Measurements from ENCODE around the gene FERMT3. TPM values are rescaled to one million over a fixed set of nuclear protein-coding genes. Genes with fewer than 3 reads are reported as not detected.

FERMT3 gene
- total RNA-seq, 1 donor from 2014 or later = 0.53 TPM

GRCh38 chr11:64196626-64197025 is 9.9 kb upstream of the FERMT3 start:
- H3K4me3 ChIP-seq (ENCODE audit: low read depth, low read length) = no peak overlapping the region
- H3K36me3 ChIP-seq (ENCODE audit: control insufficient read depth, insufficient read depth, low read length) = peaks cover 50% of the 10 kb centered on the region
- FAIRE-seq (peak; percentile 32), DNase-seq (ENCODE audit: low read depth) (no peak)
- TF ChIP-seq CTCF (IDR thresholded peaks at IDR 0.05; ENCODE audit: insufficient read depth, low read length, severe bottlenecking) = no peak
- no peaks in the 10 kb centered on the region for H3K27me3 ChIP-seq (ENCODE audit: control insufficient read depth, insufficient read depth, low read length)

DNA sequence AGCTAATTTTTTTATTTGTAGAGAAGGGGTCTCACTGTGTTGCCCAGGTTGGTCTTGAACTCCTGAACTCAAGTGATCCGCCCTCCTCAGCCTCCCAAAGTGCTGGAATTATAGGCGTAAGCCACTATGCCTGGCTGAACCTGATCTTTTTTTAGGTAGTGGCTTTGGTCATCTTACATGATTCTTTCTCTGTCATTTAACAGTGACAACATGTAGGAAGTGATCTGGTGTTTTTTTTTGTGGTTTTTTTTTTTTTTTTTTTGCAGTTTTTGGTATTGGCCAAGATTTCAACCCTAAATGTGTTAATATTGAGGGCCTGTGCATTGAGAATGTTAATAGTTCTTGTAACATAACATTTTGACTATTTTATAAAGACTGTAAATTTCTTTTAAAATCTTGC is 8.0 kb upstream of the FERMT3 start:
- TF ChIP-seq CTCF (IDR thresholded peaks at IDR 0.05; ENCODE audit: insufficient read depth, low read length, severe bottlenecking) = no peak
- Histone ChIP-seq H3K27me3 (ENCODE audit: control insufficient read depth, insufficient read depth, low read length) (no peaks in the 10 kb centered on the region), H3K36me3 (ENCODE audit: control insufficient read depth, insufficient read depth, low read length) (peaks cover 54% of the 10 kb centered on the region), H3K4me3 (ENCODE audit: low read depth, low read length) (no peak overlapping the region)
- DNase-seq (ENCODE audit: low read depth) (no peak), FAIRE-seq (no peak)

DNA sequence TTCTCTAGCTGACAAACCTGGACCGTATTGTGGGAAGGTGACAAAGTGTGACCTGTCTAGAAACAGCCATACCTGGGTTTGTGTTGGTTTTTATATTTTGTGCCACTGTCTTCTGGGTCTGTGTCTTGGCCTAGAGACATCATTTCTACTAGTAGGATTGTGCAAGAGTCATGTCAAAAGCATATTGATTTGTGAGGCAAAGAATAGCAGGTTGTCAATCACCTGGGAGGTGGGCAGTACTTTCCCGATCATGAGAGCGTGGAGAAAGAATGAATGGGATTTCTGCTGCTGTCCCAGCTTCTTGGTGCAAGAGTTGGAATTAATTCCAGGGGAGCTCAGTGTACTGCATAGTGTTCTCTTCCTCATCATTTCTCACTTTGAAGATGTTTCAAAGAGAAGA is 5.0 kb upstream of the FERMT3 start:
- no peak for FAIRE-seq
- H3K4me3 ChIP-seq (ENCODE audit: low read depth, low read length) = no peak overlapping the region
- no peak for DNase-seq (ENCODE audit: low read depth)
- no peak for TF ChIP-seq CTCF (IDR thresholded peaks at IDR 0.05; ENCODE audit: insufficient read depth, low read length, severe bottlenecking)
- no peaks in the 10 kb centered on the region for H3K27me3 ChIP-seq (ENCODE audit: control insufficient read depth, insufficient read depth, low read length)
- peaks cover 46% of the 10 kb centered on the region for H3K36me3 ChIP-seq (ENCODE audit: control insufficient read depth, insufficient read depth, low read length)

GRCh38 chr11:64202992-64203391 is 3.5 kb upstream of the FERMT3 start:
- FAIRE-seq (no peak), DNase-seq (ENCODE audit: low read depth) (no peak)
- Histone ChIP-seq H3K27me3 (ENCODE audit: control insufficient read depth, insufficient read depth, low read length) (no peaks in the 10 kb centered on the region), H3K36me3 (ENCODE audit: control insufficient read depth, insufficient read depth, low read length) (peaks cover 43% of the 10 kb centered on the region), H3K4me3 (ENCODE audit: low read depth, low read length) (no peak overlapping the region)
- TF ChIP-seq CTCF (IDR thresholded peaks at IDR 0.05; ENCODE audit: insufficient read depth, low read length, severe bottlenecking) = no peak

DNA sequence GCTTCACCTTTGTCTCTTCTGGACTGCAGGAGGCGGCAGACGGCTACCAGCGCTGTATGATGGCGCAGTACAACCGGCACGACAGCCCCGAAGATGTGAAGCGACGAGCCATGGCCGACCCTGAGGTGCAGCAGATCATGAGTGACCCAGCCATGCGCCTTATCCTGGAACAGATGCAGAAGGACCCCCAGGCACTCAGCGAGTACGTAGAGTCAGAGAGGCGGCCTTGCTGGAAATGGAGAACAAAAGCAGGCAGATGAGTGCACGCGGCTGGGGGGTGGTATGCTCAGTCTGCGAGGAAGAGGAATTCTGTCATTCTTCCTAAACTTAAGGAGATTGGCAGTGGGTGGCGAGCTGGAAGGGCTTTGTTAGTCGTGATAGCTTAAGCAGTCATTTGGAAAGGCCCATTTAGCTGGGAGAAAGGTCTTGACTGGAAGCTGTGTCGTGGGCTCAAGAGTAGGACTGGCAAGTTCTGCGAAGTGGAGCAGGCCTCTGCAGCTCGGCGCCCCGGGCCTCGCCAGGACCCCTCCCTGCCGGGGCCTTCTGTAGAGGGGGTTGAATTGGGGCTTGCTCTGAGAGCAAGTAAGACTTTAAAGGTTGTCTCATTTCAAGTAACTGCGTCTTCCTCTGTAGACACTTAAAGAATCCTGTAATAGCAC is 3.0 kb upstream of the FERMT3 start:
- DNase-seq (ENCODE audit: low read depth) (no peak), FAIRE-seq (no peak)
- H3K4me3 ChIP-seq (ENCODE audit: low read depth, low read length) = no peak overlapping the region
- no peaks in the 10 kb centered on the region for H3K27me3 ChIP-seq (ENCODE audit: control insufficient read depth, insufficient read depth, low read length)
- peaks cover 40% of the 10 kb centered on the region for H3K36me3 ChIP-seq (ENCODE audit: control insufficient read depth, insufficient read depth, low read length)
- TF ChIP-seq CTCF (IDR thresholded peaks at IDR 0.05; ENCODE audit: insufficient read depth, low read length, severe bottlenecking) = no peak

GRCh38 chr11:64204080-64204440 is 2.5 kb upstream of the FERMT3 start:
- Histone ChIP-seq H3K4me3 (ENCODE audit: low read depth, low read length) (no peak overlapping the region), H3K27me3 (ENCODE audit: control insufficient read depth, insufficient read depth, low read length) (no peaks in the 10 kb centered on the region), H3K36me3 (ENCODE audit: control insufficient read depth, insufficient read depth, low read length) (peaks cover 40% of the 10 kb centered on the region)
- TF ChIP-seq CTCF (IDR thresholded peaks at IDR 0.05; ENCODE audit: insufficient read depth, low read length, severe bottlenecking) = no peak
- DNase-seq (ENCODE audit: low read depth) (no peak), FAIRE-seq (no peak)
